GM21576 (cell line): Measurements from ENCODE around the gene DNAH17.
"Not testable (repeated sequence)": the region's sequence is repeated elsewhere in the genome, so short reads cannot be mapped to it uniquely, and the experiment has no call there.

Experiments
- ATAC-seq: cut with Tn5 transposase; IDR thresholded peaks from one replicate; pipeline ENCODE4 v1.9.1; 2021; ENCODE audit warnings: mild to moderate bottlenecking, moderate library complexity; ENCODE audit not compliant: unreplicated experiment

Gene DNAH17

DNA sequence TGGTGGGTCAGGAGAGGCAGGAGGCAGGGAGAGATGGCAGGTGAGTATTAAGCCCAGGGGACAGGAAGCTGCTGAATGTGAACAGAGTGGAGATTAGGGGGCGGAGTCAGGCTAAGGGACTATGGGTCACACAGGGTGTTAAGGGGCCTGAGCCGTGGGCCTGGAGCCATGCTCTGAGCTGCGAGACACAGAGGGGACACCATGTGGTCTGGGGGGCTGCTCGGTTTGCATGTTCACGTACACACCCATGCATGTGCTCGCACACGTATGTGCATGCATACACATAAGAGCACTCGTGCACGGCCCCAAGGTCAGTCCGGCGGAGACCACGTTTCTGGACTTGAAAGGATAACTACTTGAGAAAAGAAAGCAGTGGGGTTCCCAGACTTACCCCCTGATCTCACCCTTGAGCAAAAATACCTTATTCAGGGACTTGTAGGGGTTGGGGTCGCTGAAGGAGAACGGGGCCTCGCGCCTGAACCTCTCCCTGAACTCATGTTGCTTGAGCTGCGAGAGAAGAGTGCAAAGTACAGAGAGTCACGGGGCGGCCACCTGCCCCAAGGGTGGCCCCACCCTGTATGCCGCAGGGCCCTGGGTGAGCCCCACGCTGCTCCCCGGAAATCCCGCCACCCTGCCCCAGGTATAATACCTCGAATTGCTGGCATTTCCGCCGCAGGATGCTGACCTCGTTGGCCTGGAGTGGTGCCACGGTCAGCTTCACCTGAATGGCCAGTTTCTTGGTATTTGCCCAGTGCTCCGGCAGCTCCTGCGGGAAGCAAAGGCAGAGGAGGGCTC is 50.8 kb downstream of the DNAH17 start:
- ATAC-seq: no peak

DNA sequence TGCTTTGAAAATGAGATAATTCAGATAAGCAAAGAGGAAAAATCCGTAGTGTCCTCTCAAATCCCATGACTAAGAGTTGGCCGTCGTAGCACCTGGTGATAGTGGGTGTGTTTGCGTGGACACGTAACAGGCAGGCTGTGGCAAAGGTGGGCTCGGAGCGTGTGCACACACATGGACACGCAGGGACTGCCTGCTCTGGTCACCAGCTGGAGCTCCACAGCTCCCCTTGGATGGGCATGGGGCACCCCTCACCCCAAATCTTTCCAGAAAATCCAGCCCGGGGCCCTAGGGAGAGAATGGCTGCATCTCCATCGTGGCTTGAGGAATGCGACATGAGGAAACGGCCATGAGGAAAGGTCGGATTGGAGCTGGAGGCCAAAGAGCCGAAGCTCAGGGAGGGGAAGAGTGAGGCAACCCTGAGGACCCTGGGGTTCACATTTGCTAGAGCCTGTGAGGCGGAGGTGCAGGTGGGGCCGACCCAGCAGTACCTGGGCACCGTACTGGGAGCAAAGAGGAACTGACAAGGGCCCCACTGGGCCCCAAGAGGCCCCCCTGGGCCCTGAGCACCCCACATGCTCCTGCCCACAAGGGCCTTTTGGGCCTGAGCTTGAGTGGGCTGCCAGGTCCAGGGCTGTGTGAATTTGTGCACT is 51.6 kb downstream of the DNAH17 start:
- ATAC-seq: no peak

DNA sequence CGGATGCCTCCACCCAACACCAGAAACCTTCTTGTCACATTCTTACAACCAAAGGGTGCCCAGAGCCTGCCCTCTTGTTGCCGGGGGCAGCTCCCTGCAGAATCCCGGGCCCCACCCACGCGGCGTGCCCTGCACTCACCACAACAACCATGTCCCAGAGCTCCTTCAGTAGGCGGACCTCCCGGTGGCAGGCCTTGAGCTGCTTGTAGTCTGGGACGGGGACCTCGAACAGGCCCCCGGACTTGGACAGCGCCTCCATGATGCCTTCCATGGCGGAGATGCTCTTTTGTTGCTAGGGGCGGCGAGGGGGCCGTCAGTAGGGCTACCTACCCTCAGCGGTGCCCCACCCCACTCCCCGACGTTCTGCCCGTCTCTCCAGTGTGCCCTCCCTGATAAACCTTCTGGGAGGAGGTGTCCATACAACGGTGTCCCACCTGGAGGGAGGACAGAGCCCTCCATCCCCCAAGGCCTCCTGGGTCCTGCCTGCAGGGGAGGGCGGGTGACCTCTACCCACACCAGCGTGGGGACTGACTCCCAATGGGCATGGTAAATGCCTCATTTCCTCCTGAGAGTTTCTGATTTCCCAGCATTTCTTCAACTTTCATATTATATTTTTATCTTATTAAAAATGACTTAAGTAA is 52.2 kb downstream of the DNAH17 start:
- no peak for ATAC-seq

DNA sequence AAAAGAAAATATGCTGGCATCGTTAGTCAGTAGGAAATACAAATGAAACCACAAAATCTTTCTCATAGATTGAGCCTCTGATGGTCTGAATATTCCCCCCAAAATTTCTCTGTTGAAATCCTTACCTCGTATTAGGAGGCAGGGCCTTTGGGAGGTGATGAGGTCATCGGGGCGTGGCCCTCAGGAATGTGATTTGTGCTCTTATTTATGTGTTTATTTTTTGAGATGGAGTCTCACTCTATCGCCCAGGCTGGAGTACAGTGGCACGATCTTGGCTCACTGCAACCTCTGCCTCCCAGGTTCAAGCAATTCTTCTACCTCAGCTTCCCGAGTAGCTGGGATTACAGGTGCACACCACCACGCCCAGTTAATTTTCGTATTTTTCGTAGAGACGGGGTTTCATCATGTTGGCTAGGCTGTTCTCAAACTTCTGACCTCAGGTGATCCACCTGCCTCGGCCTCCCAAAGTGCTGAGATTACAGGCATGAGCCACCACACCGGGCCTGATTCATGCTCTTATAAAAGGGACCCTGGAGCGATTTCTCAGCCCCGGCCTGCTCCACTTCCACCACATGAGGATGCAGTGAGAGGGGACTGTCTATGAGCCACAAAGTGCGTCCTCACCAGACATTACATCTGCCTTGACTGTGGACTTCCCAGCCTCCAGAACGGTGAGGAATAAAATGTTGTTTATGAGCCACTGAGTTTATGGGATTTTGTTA is 53.1 kb downstream of the DNAH17 start:
- ATAC-seq: no peak

DNA sequence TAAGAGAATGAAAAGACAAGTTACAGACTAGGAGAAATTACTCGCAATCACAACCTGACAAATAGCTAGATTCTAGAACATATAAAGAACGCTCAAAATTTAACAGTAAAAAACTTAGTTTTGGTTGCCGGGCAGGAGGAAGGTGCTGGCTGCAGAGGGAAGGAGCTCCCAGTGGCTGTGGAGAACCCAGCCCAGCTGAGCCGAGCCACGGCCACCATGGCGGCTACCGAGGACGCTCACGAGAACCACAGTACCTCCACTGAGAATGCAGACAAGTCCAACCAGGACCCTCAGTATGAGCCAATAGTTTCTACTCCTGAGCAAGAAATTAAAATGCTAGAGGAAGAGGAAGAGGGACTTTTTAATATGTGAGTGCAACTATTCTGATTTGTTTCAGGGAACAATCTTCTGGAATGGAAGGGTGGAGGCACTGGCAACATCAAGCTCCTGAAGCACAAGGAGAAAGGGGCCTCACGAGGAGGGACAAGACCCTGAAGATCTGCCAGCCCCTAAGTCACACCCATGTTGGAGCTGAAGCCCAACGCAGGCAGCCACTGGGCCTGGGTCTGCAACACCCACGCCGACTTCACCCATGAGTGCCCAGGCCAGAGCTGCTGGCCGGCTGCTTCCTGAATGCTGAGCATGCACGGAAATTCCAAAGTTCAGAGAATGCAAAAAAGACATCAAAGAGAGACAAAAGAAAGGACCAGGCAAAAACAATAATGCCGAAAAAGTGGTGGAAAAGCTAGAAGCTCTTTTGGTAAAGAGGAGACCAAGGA is 55.0 kb downstream of the DNAH17 start:
- ATAC-seq: no peak

DNA sequence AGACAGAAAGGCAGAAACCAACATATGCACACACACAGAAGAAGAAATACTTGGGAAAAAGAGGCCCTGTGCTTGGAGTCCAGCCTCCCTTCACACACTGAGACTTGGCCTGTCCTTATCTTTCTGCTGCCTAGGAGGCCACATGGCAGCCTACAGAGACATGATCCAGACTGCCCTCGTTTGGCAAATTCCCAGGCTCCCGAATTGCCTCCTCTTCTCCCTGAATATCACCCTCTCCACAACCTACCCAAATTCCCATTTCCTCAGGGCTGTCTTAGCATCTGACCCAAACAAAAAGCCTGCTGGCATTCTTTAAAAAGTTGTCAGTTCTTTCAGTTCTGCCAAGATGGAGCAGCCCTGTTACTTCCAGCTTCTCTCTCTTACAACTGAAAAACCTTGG is 59.8 kb downstream of the DNAH17 start:
- ATAC-seq: no peak

DNA sequence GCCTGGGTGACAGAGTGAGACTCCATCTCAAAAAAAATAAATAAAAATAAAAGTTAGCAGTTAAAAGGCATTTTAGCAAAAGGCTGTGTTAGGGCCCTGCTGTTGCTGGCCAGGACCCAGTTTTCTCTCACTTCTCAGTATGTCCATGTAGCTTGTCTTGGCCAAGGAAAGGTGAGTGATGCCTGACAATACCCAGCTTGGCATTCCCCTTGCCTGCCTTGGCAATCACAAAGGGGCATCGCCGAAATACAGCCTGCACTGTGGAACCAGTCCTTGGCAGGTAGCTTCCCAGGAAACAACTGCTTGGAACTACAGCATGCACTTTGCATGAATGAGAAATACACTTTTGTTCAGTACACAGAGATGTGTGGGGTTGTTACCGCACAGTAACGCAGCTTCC is 61.7 kb downstream of the DNAH17 start:
- ATAC-seq: no peak

DNA sequence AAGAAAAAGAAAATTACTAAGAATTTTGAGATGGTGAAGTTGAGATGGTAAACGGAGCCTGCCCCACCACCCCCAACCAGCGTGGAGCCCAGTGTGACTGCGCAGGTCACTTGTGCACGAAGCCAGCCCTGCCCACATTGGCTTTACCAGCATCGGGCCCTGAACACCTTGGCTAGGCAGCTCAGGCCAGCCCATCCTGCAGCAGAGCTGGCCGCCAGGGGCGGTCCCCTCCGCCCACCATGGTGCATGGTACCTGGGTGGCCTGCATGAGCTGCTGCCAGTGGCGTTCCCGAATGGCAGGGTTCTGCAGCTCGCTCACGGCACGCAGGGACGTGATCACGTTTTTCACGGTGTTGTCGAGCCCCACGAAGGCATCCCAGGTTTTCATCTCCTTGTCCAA is 62.7 kb downstream of the DNAH17 start:
- no peak for ATAC-seq

DNA sequence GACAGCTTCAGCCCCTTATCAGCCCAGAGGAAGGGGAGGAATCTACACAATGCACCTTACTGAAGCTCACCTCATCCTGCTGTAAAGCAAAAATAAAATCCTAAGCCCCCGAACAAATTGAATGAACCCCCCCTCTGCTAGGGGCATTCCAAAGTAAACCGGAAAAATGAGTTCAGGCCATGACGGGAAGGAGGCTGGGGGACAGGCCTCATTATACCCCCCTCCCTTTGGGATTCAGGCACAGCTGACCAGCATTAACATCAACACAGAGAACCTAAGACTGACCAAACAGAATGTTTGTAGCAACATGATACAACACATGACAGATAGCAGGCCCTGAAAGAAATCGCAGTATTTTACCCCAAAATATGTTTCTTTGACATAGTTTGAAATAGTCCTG is 64.2 kb downstream of the DNAH17 start:
- ATAC-seq: no peak

DNA sequence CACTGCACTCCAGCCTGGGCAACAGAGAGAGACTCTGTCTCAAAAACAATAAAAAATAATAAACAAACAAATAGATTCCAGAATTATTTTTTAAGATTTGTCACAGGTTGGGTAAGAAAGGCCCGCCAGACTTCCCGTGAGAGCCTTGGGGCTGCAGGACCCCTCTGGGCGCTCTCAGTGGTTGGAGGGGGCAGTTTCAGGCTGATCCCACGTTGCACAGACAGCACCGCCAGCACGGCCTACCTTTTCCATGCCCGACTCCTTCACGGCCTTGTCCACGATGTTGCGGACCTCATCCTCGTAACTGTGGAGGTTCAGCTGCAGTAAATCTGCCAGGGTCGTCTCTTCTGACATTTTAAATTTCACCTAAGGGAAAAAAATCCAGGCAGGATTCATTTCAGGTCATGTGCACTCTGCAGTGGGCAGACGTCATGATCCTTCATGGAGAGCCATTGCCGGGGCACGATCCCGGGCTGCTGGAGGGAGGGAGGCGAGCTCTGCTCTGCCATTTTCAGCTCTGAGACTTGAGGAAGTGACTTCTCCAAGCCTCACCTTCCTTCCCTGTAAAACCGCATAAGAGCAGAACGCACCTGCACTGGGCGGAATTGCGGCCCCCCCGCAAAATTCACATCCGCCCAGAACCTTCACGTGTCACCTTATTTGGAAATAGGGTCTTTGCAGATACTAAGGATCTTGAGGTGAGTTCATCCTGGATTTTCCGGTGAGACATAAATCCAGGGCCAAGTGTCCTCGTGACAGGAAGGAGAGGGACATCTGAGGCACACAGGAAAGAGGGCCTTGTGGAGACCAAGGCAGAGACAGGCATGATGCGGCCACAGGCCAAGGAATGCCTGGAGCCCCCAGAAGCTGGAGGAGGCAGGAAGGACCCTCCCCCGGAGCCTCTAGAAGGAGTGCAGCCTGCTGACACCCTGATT is 66.8 kb downstream of the DNAH17 start:
- ATAC-seq: no peak

DNA sequence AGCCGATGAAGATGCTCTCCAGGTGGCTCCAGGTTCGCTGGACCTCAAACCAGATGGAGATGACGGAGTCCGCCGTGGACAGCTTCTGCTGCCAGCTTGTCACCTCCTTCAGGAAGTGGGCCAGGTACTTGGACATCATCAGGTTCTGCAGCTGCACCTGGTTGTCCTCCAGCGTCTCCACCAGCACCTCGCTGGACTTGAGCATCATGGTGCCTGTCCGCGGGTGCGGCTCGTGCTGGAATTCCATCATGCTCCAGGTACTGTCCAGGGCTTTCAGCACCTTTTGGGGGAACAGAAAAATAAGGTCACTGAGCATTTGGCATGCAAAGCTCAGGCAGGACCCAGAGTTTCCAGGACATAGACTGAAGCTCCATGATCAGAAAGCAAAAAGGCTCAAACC is 69.7 kb downstream of the DNAH17 start:
- ATAC-seq: no peak

DNA sequence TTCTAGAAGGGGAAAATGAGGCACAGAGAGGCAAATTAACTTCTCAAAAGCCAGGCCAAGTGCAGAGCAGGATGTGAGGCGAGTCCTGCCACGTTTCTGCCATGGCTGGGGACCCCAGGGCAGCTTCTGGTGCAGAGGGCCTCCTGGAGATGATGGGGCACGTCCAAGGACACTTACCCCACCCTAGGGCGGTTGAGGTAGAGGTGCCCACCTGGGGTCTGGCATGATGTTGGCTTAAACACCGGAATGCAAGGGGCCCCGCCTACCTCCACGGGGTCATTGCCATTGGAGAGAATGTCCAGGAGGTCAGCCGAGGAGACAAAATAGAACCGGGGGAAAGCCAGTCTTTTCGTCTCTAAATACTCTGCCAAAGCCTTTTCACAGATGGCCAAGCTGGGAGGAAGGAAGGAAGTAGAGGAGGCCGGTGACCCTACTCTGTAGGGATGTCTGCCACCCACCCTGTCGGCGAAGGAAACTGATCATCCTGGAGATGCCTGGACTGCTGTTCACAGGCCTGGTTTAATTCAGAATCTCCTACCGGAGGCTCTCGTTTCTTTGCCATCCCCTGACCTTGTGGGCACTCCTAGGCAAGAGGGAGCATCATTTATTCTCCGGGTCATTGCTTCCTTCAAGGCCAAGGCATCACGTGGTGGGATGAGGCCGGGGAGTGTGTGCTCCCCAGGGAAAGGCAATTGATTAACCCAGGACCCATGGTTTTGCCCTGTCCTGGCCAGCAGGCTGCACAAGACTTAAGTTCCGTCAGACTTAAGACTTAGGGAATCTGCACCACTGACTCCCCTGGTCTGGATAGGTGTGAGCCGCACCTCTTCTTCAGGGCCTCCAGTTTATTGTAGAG is 70.5 kb downstream of the DNAH17 start:
- no peak for ATAC-seq

DNA sequence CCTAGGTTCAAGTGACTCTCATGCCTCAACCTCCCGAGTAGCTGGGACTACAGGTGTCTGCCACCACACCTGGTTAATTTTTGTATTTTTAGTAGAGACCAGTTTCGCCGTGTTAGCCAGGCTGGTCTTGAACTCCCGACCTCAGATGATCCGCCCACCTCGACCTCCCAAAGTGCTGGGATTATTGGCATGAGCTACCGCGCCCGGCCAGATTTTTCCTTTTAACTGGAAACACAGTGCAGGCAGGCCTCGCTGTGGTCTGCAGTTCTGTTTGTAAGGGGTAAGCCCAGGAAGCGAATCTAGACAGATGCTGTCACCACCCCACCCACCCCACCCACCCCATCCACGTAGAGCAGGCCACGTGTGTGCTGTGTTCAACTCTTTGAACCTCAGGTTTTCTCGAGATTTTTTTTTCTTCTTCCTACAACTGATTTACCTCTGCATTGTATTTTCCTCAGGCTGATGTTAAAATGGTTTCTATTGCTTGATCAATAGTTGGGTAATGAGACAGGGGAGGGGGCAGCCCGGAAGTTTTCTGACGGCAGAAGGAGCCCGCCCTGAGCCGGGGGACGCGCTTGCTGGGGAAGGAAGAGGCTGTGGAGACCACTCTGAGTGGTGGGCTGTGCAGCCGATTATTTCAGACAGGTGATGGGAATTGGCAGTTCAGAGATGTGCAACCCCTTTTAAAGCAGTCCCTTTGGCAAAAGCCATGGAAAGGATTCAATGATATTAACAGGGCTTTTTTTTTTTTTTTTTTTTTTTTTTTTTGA is 72.9 kb downstream of the DNAH17 start:
- no peak for ATAC-seq

DNA sequence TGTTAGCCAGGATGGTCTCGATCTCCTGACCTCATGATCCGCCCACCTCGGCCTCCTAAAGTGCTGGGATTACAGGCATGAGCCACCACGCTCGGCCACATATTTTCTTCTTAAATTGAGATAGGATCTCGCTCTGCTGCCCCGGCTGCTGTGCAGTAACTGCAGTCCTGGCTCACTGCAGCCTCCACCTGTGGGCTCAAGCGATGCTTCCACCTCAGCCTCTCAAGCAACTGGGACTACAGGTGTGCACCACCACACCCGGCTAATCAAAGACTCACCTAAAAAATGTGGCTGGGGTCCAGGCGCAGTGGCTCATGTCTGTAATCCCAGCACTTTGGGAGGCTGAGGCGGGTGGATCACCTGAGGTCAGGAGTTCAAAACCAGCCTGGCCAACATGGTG is 73.8 kb downstream of the DNAH17 start:
- not testable (repeated sequence) for ATAC-seq

DNA sequence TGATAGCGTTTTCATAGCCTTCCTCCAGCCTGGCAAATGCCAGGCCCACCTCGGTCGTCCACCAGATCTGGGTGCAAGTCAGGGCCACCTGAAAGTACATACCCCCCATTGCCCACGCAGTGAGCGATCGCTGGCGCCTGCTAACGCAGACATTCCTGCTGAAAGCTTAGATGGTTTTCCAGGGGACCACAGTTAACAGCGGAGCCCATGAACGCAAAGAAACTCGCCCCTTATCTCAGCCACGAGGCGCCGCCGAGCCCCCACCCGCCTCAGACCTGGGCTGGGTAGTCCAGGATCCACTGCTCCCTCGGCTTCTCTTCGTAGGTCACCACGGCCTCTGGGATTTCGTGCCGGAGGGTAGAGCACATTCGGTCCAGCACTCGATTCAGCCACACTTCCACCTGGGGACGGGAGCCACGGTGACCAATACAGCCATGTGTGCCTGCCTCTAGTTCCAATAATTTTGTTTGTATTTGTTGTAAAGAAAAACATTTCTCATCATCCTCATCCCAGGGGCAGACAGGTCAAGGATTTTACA is 74.5 kb downstream of the DNAH17 start:
- ATAC-seq: no peak

DNA sequence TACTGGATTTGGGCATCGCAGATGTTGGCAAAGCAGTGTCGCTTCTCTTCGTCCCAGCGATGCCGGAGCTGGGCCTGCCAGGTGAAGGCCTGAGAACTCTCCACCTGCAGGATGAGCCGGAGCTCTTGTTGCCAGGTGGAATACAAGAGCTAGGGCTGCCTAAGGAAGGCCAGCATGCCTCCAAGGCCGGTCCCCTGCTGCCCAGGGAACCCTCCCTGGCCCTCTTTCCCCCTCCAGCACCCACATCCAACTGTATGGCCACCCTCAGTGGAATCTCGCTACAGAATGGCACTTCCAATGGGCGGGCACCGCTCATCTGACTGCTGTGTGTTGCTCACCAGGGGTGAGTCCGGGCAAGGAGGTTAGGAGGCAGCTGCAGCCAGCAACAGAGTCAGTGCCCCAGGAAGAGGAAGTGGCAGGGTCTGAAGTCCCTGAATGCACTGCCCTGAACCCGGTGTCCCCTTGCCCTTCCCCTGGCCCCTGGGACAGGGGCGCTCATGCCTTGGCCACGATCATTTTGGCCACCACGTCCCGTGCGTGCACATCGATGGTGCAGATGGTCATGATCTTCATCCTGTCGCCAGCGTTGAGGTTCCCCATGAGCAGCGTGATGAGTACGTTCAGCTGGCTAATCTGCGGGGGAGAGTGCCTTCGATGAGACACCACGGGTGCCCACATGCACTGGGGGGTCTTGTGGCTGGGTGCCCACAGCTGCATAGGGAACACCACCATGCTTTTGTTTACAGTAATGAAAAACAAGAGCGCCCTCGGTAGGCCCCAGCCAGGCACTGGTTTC is 75.8 kb downstream of the DNAH17 start:
- ATAC-seq: no peak

DNA sequence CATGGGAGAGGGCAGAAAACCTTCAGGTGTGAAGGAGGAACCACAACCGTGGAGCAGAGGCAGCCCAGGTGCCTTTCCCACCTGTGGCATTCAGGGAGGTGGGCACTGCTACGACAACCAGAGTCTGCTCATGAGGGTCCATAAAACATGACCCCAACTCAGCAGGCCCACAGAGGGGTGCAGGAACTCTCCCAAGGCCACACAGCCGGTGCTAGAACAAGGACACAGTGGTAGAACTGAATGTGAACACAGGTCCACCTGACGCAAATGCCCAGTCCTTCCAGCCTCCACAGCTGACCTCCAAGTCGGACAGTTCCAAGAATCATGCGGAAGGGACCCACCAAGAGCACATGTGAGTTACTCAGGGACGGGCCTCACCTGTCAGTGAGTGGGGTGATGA is 76.4 kb downstream of the DNAH17 start:
- ATAC-seq: no peak
